Calu3 (cell line): Measurements from ENCODE around the gene PLXNA2. TPM values are rescaled to one million over a fixed set of nuclear protein-coding genes. Genes with fewer than 3 reads are reported as not detected.

Experiments used
- BruUV-seq: library from RNA; stranded (reverse); fragments of 400-500 nt; replicated peaks from 2 replicates; lab custom pipeline; 2021; lab: Mats Ljungman, UMichigan
- CTCF ChIA-PET: fragments of 300-600 bp; sonication (Branson Sonifier 250); formaldehyde crosslinking; loops from one replicate; lab custom pipeline; 2022; ENCODE audit warnings: antibody characterized with exemption; lab: Charles Lee
- DNase-seq: peaks from one replicate; pipeline ENCODE4 v3.0.0; 2022
- H3K27ac Mint-ChIP-seq: one replicate; pipeline ENCODE4 v1.8.0; 2022; ENCODE audit warnings: mixed read lengths; ENCODE audit not compliant: unreplicated experiment
- H3K27me3 Mint-ChIP-seq: one replicate; pipeline ENCODE4 v1.8.0; 2022; ENCODE audit warnings: mixed read lengths; ENCODE audit not compliant: unreplicated experiment
- H3K36me3 Mint-ChIP-seq: one replicate; pipeline ENCODE4 v1.8.0; 2022; ENCODE audit warnings: mild to moderate bottlenecking, moderate library complexity, mixed read lengths; ENCODE audit not compliant: insufficient read depth, unreplicated experiment
- H3K4me1 Mint-ChIP-seq: one replicate; pipeline ENCODE4 v1.8.0; 2022; ENCODE audit warnings: mild to moderate bottlenecking, low read depth, mixed read lengths; ENCODE audit not compliant: unreplicated experiment
- H3K4me3 Mint-ChIP-seq: one replicate; pipeline ENCODE4 v1.8.0; 2022; ENCODE audit warnings: mild to moderate bottlenecking, low read depth, moderate library complexity, mixed read lengths; ENCODE audit not compliant: unreplicated experiment
- H3K9me3 Mint-ChIP-seq: one replicate; pipeline ENCODE4 v1.8.0; 2022; ENCODE audit warnings: low read depth, mixed read lengths; ENCODE audit not compliant: unreplicated experiment
- intact Hi-C: fragments of 100-400 bp; cut with micrococcal nuclease; formaldehyde crosslinking; loops from one replicate; pipeline ENCODE4 v1.10.0; 2022; ENCODE audit not compliant: unreplicated experiment
- total RNA-seq: library from RNA; stranded (reverse); gene quantifications from 2 replicates; pipeline ENCODE4 v1.2.3, GENCODE V29; 2022
- TF ChIP-seq, protein P1 (sequence below): fragments of 200-600 bp; IDR thresholded peaks from one replicate; pipeline ENCODE4 v1.8.0; 2022; ENCODE audit warnings: antibody characterized with exemption; ENCODE audit not compliant: unreplicated experiment

Gene PLXNA2
- total RNA-seq, 1 experiment from 2014 or later = 16.2 TPM

GRCh38 chr1:208250613-208251012 lies 6.4 kb upstream of the PLXNA2 start:
- CTCF ChIA-PET = interaction anchor here (0.7 to 1.8 kb wide), 2 partner anchors 48 to 228 kb away, joined by 6 to 9 read pairs; no protein-coding TSS in a partner anchor
- no peak for DNase-seq
- peaks cover 20% of the 10 kb centered on the region for H3K4me1 Mint-ChIP-seq
- TF ChIP-seq, protein P1, sequence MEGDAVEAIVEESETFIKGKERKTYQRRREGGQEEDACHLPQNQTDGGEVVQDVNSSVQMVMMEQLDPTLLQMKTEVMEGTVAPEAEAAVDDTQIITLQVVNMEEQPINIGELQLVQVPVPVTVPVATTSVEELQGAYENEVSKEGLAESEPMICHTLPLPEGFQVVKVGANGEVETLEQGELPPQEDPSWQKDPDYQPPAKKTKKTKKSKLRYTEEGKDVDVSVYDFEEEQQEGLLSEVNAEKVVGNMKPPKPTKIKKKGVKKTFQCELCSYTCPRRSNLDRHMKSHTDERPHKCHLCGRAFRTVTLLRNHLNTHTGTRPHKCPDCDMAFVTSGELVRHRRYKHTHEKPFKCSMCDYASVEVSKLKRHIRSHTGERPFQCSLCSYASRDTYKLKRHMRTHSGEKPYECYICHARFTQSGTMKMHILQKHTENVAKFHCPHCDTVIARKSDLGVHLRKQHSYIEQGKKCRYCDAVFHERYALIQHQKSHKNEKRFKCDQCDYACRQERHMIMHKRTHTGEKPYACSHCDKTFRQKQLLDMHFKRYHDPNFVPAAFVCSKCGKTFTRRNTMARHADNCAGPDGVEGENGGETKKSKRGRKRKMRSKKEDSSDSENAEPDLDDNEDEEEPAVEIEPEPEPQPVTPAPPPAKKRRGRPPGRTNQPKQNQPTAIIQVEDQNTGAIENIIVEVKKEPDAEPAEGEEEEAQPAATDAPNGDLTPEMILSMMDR = no peak
- H3K27me3 Mint-ChIP-seq = peaks cover 64% of the 10 kb centered on the region
- no peaks in the 10 kb centered on the region for H3K36me3 Mint-ChIP-seq
- no TSS peak for BruUV-seq
- H3K9me3 Mint-ChIP-seq = no peaks in the 10 kb centered on the region
- intact Hi-C loops = no loop called here
- no peak overlapping the region for H3K27ac Mint-ChIP-seq
- H3K4me3 Mint-ChIP-seq = no peak overlapping the region

DNA sequence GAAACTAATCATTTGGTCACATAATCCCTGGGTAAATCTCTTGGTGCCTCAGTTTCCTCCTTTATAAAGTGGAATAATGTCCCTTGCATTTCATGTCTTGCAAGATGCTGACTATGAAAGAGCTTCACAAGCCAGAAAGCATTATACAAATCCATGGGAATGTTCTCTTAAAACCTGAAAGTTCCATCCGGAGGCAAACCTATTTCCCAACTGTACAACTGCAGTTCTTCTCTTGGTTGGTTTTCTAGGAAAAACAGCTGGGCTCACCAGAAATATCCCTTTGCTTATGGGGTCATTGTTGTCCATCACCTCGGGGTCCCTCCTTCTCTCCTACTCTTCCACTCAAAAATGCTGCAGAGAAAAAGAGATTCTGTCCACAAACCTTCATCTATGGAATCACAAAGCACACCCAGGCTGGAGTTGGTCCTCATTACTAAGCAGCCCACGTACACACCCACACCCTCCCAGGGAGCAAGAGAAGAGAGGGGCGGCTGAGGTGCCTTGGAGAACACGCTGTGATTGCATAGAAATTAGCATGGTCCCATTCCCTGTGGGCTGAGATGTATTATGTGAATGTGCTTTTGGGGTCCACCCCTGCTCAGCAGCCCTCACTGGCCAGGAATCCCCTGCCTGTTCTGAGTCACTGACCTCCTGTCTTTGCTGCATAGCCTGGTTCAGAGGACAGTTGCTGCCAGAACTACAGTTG lies 5.0 kb upstream of the PLXNA2 start:
- Mint-ChIP-seq H3K27ac (no peak overlapping the region), H3K4me3 (no peak overlapping the region), H3K4me1 (peaks cover 35% of the 10 kb centered on the region), H3K36me3 (peaks cover 5% of the 10 kb centered on the region), H3K9me3 (no peaks in the 10 kb centered on the region), H3K27me3 (peaks cover 50% of the 10 kb centered on the region)
- BruUV-seq = no TSS peak
- TF ChIP-seq, protein P1 = no peak
- DNase-seq = no peak
- intact Hi-C loops = no loop called here
- CTCF ChIA-PET = interaction anchor here (1.8 kb wide), 1 partner anchor 227 kb away, joined by 9 read pairs; no protein-coding TSS in a partner anchor

DNA sequence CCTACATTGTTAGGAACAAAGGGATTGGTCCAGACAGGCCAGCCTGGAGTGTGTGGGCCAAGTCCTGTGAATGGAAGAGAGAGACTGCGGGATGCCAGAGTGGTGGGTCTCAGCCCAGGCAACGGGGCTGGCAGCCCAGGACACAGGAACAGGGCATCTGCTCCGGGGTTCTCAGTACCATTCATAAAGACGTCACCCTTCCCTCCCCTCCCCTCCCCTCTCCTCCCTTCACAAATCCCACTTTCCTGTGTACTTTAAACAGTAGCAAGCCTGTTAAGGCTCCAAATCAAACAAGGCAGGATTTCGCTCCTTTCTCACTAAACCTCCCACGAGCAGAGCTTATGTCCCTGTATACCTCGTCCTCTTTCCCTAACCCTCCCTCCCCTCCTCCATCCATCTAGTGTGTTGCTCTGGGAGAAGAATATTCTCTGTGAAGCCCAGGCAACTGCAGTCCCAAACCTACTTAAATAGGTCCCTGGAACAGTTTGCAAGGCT lies 4.2 kb upstream of the PLXNA2 start:
- Mint-ChIP-seq H3K27me3 (peaks cover 42% of the 10 kb centered on the region), H3K9me3 (no peaks in the 10 kb centered on the region), H3K4me3 (no peak overlapping the region), H3K27ac (no peak overlapping the region), H3K4me1 (peaks cover 34% of the 10 kb centered on the region), H3K36me3 (peaks cover 13% of the 10 kb centered on the region)
- intact Hi-C loops = no loop called here
- TF ChIP-seq, protein P1 = no peak
- BruUV-seq = no TSS peak
- DNase-seq = no peak
- CTCF ChIA-PET = no interaction called here

DNA sequence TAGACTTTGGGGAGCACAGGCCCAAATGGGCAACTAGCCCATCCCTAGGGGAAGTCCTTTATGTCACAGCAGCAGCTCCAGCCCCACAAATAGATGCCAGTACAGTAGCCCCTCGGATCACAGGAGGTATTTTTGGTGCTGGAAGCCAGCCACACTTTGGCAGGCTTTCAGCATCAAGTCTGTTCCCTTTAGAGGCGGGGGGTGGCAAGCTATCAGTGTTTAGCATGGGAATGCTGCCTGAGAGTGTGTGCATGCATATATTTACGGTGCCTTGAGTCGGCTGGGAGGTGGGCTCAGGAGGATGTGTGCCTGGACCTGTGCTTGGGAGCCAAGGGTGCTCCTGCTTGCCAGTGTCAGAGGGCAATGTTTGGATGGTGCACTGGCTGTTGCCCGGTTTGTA lies 3.5 kb upstream of the PLXNA2 start:
- CTCF ChIA-PET = no interaction called here
- no peaks in the 10 kb centered on the region for H3K9me3 Mint-ChIP-seq
- peaks cover 28% of the 10 kb centered on the region for H3K4me1 Mint-ChIP-seq
- peaks cover 20% of the 10 kb centered on the region for H3K36me3 Mint-ChIP-seq
- intact Hi-C loops = no loop called here
- no peak overlapping the region for H3K4me3 Mint-ChIP-seq
- TF ChIP-seq, protein P1 = no peak
- peaks cover 36% of the 10 kb centered on the region for H3K27me3 Mint-ChIP-seq
- DNase-seq = no peak
- no TSS peak for BruUV-seq
- no peak overlapping the region for H3K27ac Mint-ChIP-seq
